ENCODE measurements around the gene APOA5. TPM values are rescaled to one million over a fixed set of nuclear protein-coding genes. Genes with fewer than 3 reads are reported as not detected.

APOA5 gene
- total and polyA plus RNA-seq, 2 of the 4 experiments (the other 2 are of a cell fraction) = not detected

GRCh38 chr11:116832350-116833290 lies 40.9 kb upstream of the APOA5 start:
- H2BK120ac ChIP-seq (ENCODE audit: low read depth, low read length) = no peak overlapping the region
- intact Hi-C loops (cut with micrococcal nuclease) = no loop called here
- H2AK5ac ChIP-seq (ENCODE audit: low read depth, low read length) = no peak overlapping the region
- dilution Hi-C loops (cut with HindIII; ENCODE audit: low sequenced_read_pairs, unreplicated experiment) = no loop called here
- BruUV-seq (replicated peaks) = no TSS peak
- H3K4ac ChIP-seq (ENCODE audit: low read depth, low read length) = no peak overlapping the region
- ATAC-seq (ENCODE audit: low read depth) (no peak), DNase-seq (no peak)
- H3K23ac ChIP-seq (ENCODE audit: low read depth, low read length) = no peak overlapping the region
- no peaks in the 10 kb centered on the region for H4K20me1 ChIP-seq (ENCODE audit: insufficient read depth, low read length)
- no peak overlapping the region for H3K14ac ChIP-seq (replicated peaks; ENCODE audit: low read depth, low read length)
- no peaks in the 10 kb centered on the region for H3K9me3 ChIP-seq (ENCODE audit: control insufficient read depth, insufficient read depth, low read length)
- no peak overlapping the region for H4K8ac ChIP-seq (ENCODE audit: low read depth in 2 of 2, low read length in 2 of 2)
- H3K9ac ChIP-seq (ENCODE audit: low read depth, low read length) = no peak overlapping the region
- H3K18ac ChIP-seq (ENCODE audit: low read depth, low read length) = no peak overlapping the region
- H2BK5ac ChIP-seq (ENCODE audit: low read depth, low read length, poor library complexity, severe bottlenecking) = no peak overlapping the region
- peaks cover 7% of the 10 kb centered on the region; the same call in 1 of the 2 replicates for H3K27me3 ChIP-seq (ENCODE audit: control insufficient read depth, insufficient read depth, low read length)
- no peak for TF ChIP-seq POLR2A (IDR thresholded peaks at IDR 0.05; ENCODE audit: low read depth, low read length)
- no peak for TF ChIP-seq MAFK (IDR thresholded peaks at IDR 0.05; ENCODE audit: low read depth, low read length)
- TF ChIP-seq CEBPB (IDR thresholded peaks at IDR 0.05; ENCODE audit: low read depth, low read length) = no peak
- TF ChIP-seq SMC3 (IDR thresholded peaks at IDR 0.05; ENCODE audit: low read depth, low read length) = no peak
- no peak for TF ChIP-seq RAD21 (IDR thresholded peaks at IDR 0.05; ENCODE audit: low read length)
- TF ChIP-seq RFX5 (IDR thresholded peaks at IDR 0.05; ENCODE audit: low read depth, low read length) = no peak
- TF ChIP-seq, protein P1, sequence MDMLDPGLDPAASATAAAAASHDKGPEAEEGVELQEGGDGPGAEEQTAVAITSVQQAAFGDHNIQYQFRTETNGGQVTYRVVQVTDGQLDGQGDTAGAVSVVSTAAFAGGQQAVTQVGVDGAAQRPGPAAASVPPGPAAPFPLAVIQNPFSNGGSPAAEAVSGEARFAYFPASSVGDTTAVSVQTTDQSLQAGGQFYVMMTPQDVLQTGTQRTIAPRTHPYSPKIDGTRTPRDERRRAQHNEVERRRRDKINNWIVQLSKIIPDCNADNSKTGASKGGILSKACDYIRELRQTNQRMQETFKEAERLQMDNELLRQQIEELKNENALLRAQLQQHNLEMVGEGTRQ (IDR thresholded peaks at IDR 0.05; ENCODE audit: low read depth, low read length) = no peak
- H3K36me3 ChIP-seq (ENCODE audit: control insufficient read depth, insufficient read depth, low read length) = no peaks in the 10 kb centered on the region
- peak overlapping the region; percentile 8 for H2AFZ ChIP-seq (replicated peaks; ENCODE audit: low read length, poor library complexity)
- H3K4me1 ChIP-seq (ENCODE audit: control insufficient read depth, insufficient read depth, low read length) = peaks cover 7% of the 10 kb centered on the region; the same call in 1 of the 2 replicates
- no peak overlapping the region for H2AK9ac ChIP-seq (replicated peaks; ENCODE audit: low read depth, low read length, poor library complexity)
- POLR2A ChIA-PET (ENCODE audit: unreplicated experiment) = no interaction called here
- H3K4me3 ChIP-seq (ENCODE audit: insufficient read depth, low read depth, low read length) = no peak overlapping the region
- no peak overlapping the region for H3K4me2 ChIP-seq (ENCODE audit: low read depth, low read length)
- H3K56ac ChIP-seq (ENCODE audit: extremely low read depth, insufficient read depth, low read length) = no peak overlapping the region
- no peak overlapping the region for H2BK20ac ChIP-seq (ENCODE audit: low read depth, low read length)
- WGBS, 2 experiments (ENCODE audit: extremely low coverage in 2 of 2, insufficient read length in 1 of 2) = 97% methylated on average over 5 of the region's 13 CpGs; no CpG with 5 or more reads in 1 of the 2 experiments
- no peak overlapping the region for H4K5ac ChIP-seq (ENCODE audit: low read depth, low read length)
- CTCF ChIA-PET = no interaction called here
- H3K27ac ChIP-seq (ENCODE audit: insufficient read depth, low read length) = no peak overlapping the region
- H4K91ac ChIP-seq (ENCODE audit: insufficient read depth, low read depth, low read length) = no peak overlapping the region
- no peak overlapping the region for H2BK15ac ChIP-seq (ENCODE audit: low read depth, low read length)
- no peaks in the 10 kb centered on the region; the same call in 1 of the 2 replicates for H3K9me1 ChIP-seq (ENCODE audit: insufficient read depth, low read length)
- in situ Hi-C loops (cut with MboI; ENCODE audit: low sequenced_read_pairs) = no loop called here
- no peaks in the 10 kb centered on the region for H3K79me1 ChIP-seq (ENCODE audit: low read depth in 1 of 2, low read length in 2 of 2)

Data from IMR-90 (cell line).